ENCODE measurements around the gene FBLN5.

- TF ChIP-seq ATF1 (CRISPR knock-in tag; IDR thresholded peaks at IDR 0.05), result no peak
- TF ChIP-seq ATF1 (tag; IDR thresholded peaks at IDR 0.05), result no peak
- TF ChIP-seq USF2 (CRISPR knock-in tag; IDR thresholded peaks at IDR 0.05), result no peak
- TF ChIP-seq TCFL5 (CRISPR knock-in tag; conservative IDR thresholded peaks at IDR 0.05), result no peak
- TF ChIP-seq TFE3 (CRISPR knock-in tag; IDR thresholded peaks at IDR 0.05), result no peak
Observed at GRCh38 chr14:91834571-91834970, 112.9 kb downstream of the FBLN5 start.

Data from K562 (cell line).